Astrocyte (in vitro differentiated cells and primary cell): ENCODE measurements around the gene THPO. TPM values are rescaled to one million over a fixed set of nuclear protein-coding genes. Genes with fewer than 3 reads are reported as not detected.
A peak's percentile ranks its signal among the peaks of the same experiment; 100 is the strongest.

Experiments
- DNase-seq: peaks from one replicate; pipeline ENCODE4 v3.0.0-alpha.2; 2010; ENCODE audit warnings: low read depth
- FAIRE-seq: peaks from 2 replicates; lab custom pipeline; 2011; peaks lifted over from hg19 to GRCh38; lab: Jason Lieb, UNC
- H2AFZ ChIP-seq: 2 replicates; pipeline ENCODE4 v1.6.0; 2012; ENCODE audit warnings: low read depth, low read length, inconsistent platforms
- H3K27ac ChIP-seq: 2 replicates; pipeline ENCODE4 v1.5.1; 2011; ENCODE audit warnings: low read depth, low read length, inconsistent platforms
- H3K27me3 ChIP-seq: 2 replicates; pipeline ENCODE4 v1.6.0; 2011; ENCODE audit warnings: low read length, inconsistent platforms; ENCODE audit not compliant: insufficient read depth
- H3K36me3 ChIP-seq: 2 replicates; pipeline ENCODE4 v1.5.1; 2011; ENCODE audit warnings: low read length, inconsistent platforms; ENCODE audit not compliant: insufficient read depth
- H3K4me1 ChIP-seq: 2 replicates; pipeline ENCODE4 v1.5.1; 2011; ENCODE audit warnings: low read length, inconsistent platforms; ENCODE audit not compliant: insufficient read depth
- H3K4me2 ChIP-seq: 2 replicates; pipeline ENCODE4 v1.6.0; 2012; ENCODE audit warnings: low read length, inconsistent platforms
- H3K4me3 ChIP-seq: 2 replicates; pipeline ENCODE4 v1.5.1; 2011; ENCODE audit warnings: low read depth, mild to moderate bottlenecking, low read length, inconsistent platforms; ENCODE audit not compliant: insufficient read depth
- H3K79me2 ChIP-seq: 2 replicates; pipeline ENCODE4 v1.6.0; 2012; ENCODE audit warnings: mild to moderate bottlenecking, low read length, inconsistent platforms; ENCODE audit not compliant: insufficient read depth
- H3K9ac ChIP-seq: 2 replicates; pipeline ENCODE4 v1.6.0; 2012; ENCODE audit warnings: mild to moderate bottlenecking, low read length, inconsistent platforms
- H3K9me3 ChIP-seq: 2 replicates; pipeline ENCODE4 v1.5.1; 2012; ENCODE audit warnings: low read depth, mild to moderate bottlenecking, low read length, inconsistent platforms; ENCODE audit not compliant: insufficient read depth
- H4K20me1 ChIP-seq: 2 replicates; pipeline ENCODE4 v1.6.0; 2012; ENCODE audit warnings: low read length, inconsistent platforms; ENCODE audit not compliant: insufficient read depth
- H3K27ac Mint-ChIP-seq: one replicate; pipeline ENCODE4 v1.8.0; 2021; ENCODE audit warnings: mild to moderate bottlenecking, mixed read lengths; ENCODE audit not compliant: unreplicated experiment
- H3K27me3 Mint-ChIP-seq: one replicate; pipeline ENCODE4 v1.8.0; 2021; ENCODE audit warnings: low read depth, mixed read lengths; ENCODE audit not compliant: unreplicated experiment
- H3K36me3 Mint-ChIP-seq: one replicate; pipeline ENCODE4 v1.8.0; 2021; ENCODE audit warnings: low read depth, mixed read lengths; ENCODE audit not compliant: unreplicated experiment
- H3K4me1 Mint-ChIP-seq: one replicate; pipeline ENCODE4 v1.8.0; 2021; ENCODE audit warnings: low read depth, mixed read lengths; ENCODE audit not compliant: unreplicated experiment
- H3K4me3 Mint-ChIP-seq: one replicate; pipeline ENCODE4 v1.8.0; 2021; ENCODE audit warnings: mild to moderate bottlenecking, moderate library complexity, mixed read lengths; ENCODE audit not compliant: unreplicated experiment
- H3K9me3 Mint-ChIP-seq: one replicate; pipeline ENCODE4 v1.8.0; 2021; ENCODE audit warnings: mild to moderate bottlenecking, mixed read lengths; ENCODE audit not compliant: unreplicated experiment
- CTCF ChIP-seq: IDR thresholded peaks from 2 replicates; pipeline ENCODE4 v1.5.1; 2011; ENCODE audit warnings: low read depth, mild to moderate bottlenecking, inconsistent platforms, low read length, moderate library complexity; ENCODE audit not compliant: insufficient read depth
- EZH2 ChIP-seq: IDR thresholded peaks from 2 replicates; pipeline ENCODE4 v1.6.1; 2012; ENCODE audit warnings: mild to moderate bottlenecking, low read length, inconsistent platforms; ENCODE audit not compliant: insufficient read depth
- total RNA-seq: library from RNA; stranded (reverse); gene quantifications from 2 replicates; pipeline ENCODE4 v1.2.1, GENCODE V29; 2021

The THPO gene
- total RNA-seq, 1 donor from 2014 or later, result 0.25 TPM

GRCh38 chr3:184358124-184358767 lies 19.8 kb downstream of the THPO start:
- H3K27ac Mint-ChIP-seq, result no peak overlapping the region
- no peaks in the 10 kb centered on the region for H3K27me3 Mint-ChIP-seq
- TF ChIP-seq CTCF, result no peak
- TF ChIP-seq EZH2, result no peak
- peak overlapping the region; percentile 60 for H3K4me3 Mint-ChIP-seq
- H3K79me2 ChIP-seq, result peaks cover 12% of the 10 kb centered on the region
- H3K9me3 ChIP-seq, result no peaks in the 10 kb centered on the region
- no peaks in the 10 kb centered on the region for H3K9me3 Mint-ChIP-seq
- no peak overlapping the region for H3K9ac ChIP-seq
- H3K36me3 Mint-ChIP-seq, result peaks cover 11% of the 10 kb centered on the region
- H2AFZ ChIP-seq, result no peak overlapping the region
- H3K4me2 ChIP-seq, result no peak overlapping the region
- peaks cover 16% of the 10 kb centered on the region for H3K4me1 Mint-ChIP-seq
- no peak overlapping the region for H3K4me3 ChIP-seq
- no peak for DNase-seq
- no peaks in the 10 kb centered on the region for H3K27me3 ChIP-seq
- no peaks in the 10 kb centered on the region for H3K36me3 ChIP-seq
- H3K27ac ChIP-seq, result no peak overlapping the region
- no peak for FAIRE-seq
- H3K4me1 ChIP-seq, result peaks cover 8% of the 10 kb centered on the region
- peaks cover 18% of the 10 kb centered on the region for H4K20me1 ChIP-seq

- peaks cover 8% of the 10 kb centered on the region for H3K4me1 ChIP-seq
- Mint-ChIP-seq H3K27ac (no peak overlapping the region), H3K27me3 (no peaks in the 10 kb centered on the region), H3K4me1 (peaks cover 16% of the 10 kb centered on the region), H3K4me3 (no peak overlapping the region), H3K9me3 (no peaks in the 10 kb centered on the region), H3K36me3 (peaks cover 11% of the 10 kb centered on the region)
- no peaks in the 10 kb centered on the region for H3K9me3 ChIP-seq
- no peak overlapping the region for H3K4me2 ChIP-seq
- H4K20me1 ChIP-seq, result peaks cover 18% of the 10 kb centered on the region
- no peaks in the 10 kb centered on the region for H3K36me3 ChIP-seq
- TF ChIP-seq EZH2, result no peak
- no peak for TF ChIP-seq CTCF
- H3K27ac ChIP-seq, result no peak overlapping the region
- FAIRE-seq, result no peak
- H3K79me2 ChIP-seq, result peaks cover 11% of the 10 kb centered on the region
- H3K9ac ChIP-seq, result no peak overlapping the region
- no peak overlapping the region for H2AFZ ChIP-seq
- no peak overlapping the region for H3K4me3 ChIP-seq
- DNase-seq, result no peak
- H3K27me3 ChIP-seq, result no peaks in the 10 kb centered on the region
Observed at GRCh38 chr3:184357248-184358123, 20.5 kb downstream of the THPO start.
